ENCODE measurements around the gene CNTNAP5. TPM values are rescaled to one million over a fixed set of nuclear protein-coding genes. Genes with fewer than 3 reads are reported as not detected.

Gene CNTNAP5
- total and polyA plus RNA-seq, 2 donors (not counting 3 experiments of a cell fraction or from before 2014, with no cell fraction given): not detected

- dilution Hi-C loops (cut with MboI; ENCODE audit: extremely low pct_ligation_motif_present, low sequenced_read_pairs) (no loop called here), intact Hi-C loops (cut with micrococcal nuclease) (no loop called here)
- DNase-seq (ENCODE audit: low read depth, low spot score) (no peak), FAIRE-seq (no peak)
- BruUV-seq (replicated peaks): no TSS peak
- Histone ChIP-seq H3K79me2 (ENCODE audit: control insufficient read depth, insufficient read depth, low read length) (no peaks in the 10 kb centered on the region), H3K4me3 (replicated peaks in 1 of 3; ENCODE audit: insufficient read depth in 1 of 3, low read depth in 1 of 3, low read length in 3 of 3) (no peak overlapping the region), H3K4me1 (ENCODE audit: control insufficient read depth, extremely low read depth, insufficient read depth, low read length) (no peaks in the 10 kb centered on the region), H3K9me1 (replicated peaks; ENCODE audit: control insufficient read depth, extremely low read depth, insufficient read depth, low read length) (no peaks in the 10 kb centered on the region), H3K27me3 (ENCODE audit: control insufficient read depth in 2 of 2, insufficient read depth in 2 of 2, low read length in 2 of 2) (no peaks in the 10 kb centered on the region), H3K4me2 (ENCODE audit: insufficient read depth, low read length) (no peak overlapping the region), H2AFZ (ENCODE audit: low read depth, low read length) (no peak overlapping the region), H3K27ac (ENCODE audit: insufficient read depth, low read depth, low read length) (no peak overlapping the region), H3K9me3 (replicated peaks; ENCODE audit: control insufficient read depth, insufficient read depth, low read length) (no peaks in the 10 kb centered on the region), H3K36me3 (ENCODE audit: control insufficient read depth in 2 of 2, extremely low read depth in 1 of 2, insufficient read depth in 2 of 2, low read length in 2 of 2) (no peaks in the 10 kb centered on the region), H4K20me1 (replicated peaks; ENCODE audit: control insufficient read depth, extremely low read depth, insufficient read depth, low read length) (no peaks in the 10 kb centered on the region), H3K9ac (replicated peaks; ENCODE audit: extremely low read depth, insufficient read depth, low read length) (no peak overlapping the region)
- ChIA-PET POLR2A (no interaction called here), CTCF (no interaction called here)
- no peak for TF ChIP-seq POLR2AphosphoS5 (IDR thresholded peaks at IDR 0.05; ENCODE audit: insufficient read depth, low read depth, low read length)
- no peak for TF ChIP-seq FOS (IDR thresholded peaks at IDR 0.05; ENCODE audit: borderline replicate concordance, insufficient read depth, low read length)
- no peak for TF ChIP-seq JUN (IDR thresholded peaks at IDR 0.05; ENCODE audit: borderline replicate concordance, insufficient read depth, insufficient read length, low read depth)
- TF ChIP-seq EZH2 (IDR thresholded peaks at IDR 0.05; ENCODE audit: borderline replicate concordance, low read depth, low read length, severe bottlenecking): no peak
- no peak for TF ChIP-seq MYC (IDR thresholded peaks at IDR 0.05; ENCODE audit: low read depth, low read length)
- TF ChIP-seq CTCF (IDR thresholded peaks at IDR 0.05; ENCODE audit: extremely low read depth in 1 of 2, insufficient read depth in 1 of 2, low read depth in 1 of 2, low read length in 2 of 2): no peak
These were observed 292.0 kb downstream of the CNTNAP5 start for GRCh38 chr2:124316881-124317605.

All from endothelial cell of umbilical vein (primary cell).